ENCODE data around the gene SEPTIN1.

Gene SEPTIN1

GRCh38 chr16:30358990-30359870 lies 23.1 kb downstream of the SEPTIN1 start:
- Histone ChIP-seq H3K4me1 (peaks cover 0 to 23% (median 17%) of the 10 kb centered on the region in 4 donors), H3K27me3 (no peaks in the 10 kb centered on the region), H3K27ac (no peak overlapping the region), H3K36me3 (peaks cover 30 to 75% (median 41%) of the 10 kb centered on the region in 3 donors), H3K9me3 (no peaks in the 10 kb centered on the region), H3K4me3 (no peak overlapping the region)
- peak in 1 of 2 donors; percentile 62 for DNase-seq
- TF ChIP-seq, protein P1, sequence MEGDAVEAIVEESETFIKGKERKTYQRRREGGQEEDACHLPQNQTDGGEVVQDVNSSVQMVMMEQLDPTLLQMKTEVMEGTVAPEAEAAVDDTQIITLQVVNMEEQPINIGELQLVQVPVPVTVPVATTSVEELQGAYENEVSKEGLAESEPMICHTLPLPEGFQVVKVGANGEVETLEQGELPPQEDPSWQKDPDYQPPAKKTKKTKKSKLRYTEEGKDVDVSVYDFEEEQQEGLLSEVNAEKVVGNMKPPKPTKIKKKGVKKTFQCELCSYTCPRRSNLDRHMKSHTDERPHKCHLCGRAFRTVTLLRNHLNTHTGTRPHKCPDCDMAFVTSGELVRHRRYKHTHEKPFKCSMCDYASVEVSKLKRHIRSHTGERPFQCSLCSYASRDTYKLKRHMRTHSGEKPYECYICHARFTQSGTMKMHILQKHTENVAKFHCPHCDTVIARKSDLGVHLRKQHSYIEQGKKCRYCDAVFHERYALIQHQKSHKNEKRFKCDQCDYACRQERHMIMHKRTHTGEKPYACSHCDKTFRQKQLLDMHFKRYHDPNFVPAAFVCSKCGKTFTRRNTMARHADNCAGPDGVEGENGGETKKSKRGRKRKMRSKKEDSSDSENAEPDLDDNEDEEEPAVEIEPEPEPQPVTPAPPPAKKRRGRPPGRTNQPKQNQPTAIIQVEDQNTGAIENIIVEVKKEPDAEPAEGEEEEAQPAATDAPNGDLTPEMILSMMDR (IDR thresholded peaks at IDR 0.05): no peak
- intact Hi-C loops (cut with DNase I; ENCODE audit: low total_unique reads): no loop called here

- no peak overlapping the region for H3K4me3 ChIP-seq
- H3K36me3 ChIP-seq: peaks cover 23 to 71% (median 40%) of the 10 kb centered on the region in 3 donors
- H3K27me3 ChIP-seq: no peaks in the 10 kb centered on the region
- TF ChIP-seq, protein P1 (IDR thresholded peaks at IDR 0.05): no peak
- H3K27ac ChIP-seq: no peak overlapping the region
- intact Hi-C loops (cut with DNase I; ENCODE audit: low total_unique reads): no loop called here
- H3K4me1 ChIP-seq: peaks cover 0 to 30% (median 23%) of the 10 kb centered on the region in 4 donors
- H3K9me3 ChIP-seq: no peaks in the 10 kb centered on the region
- DNase-seq: no peak
These were observed 23.8 kb downstream of the SEPTIN1 start for GRCh38 chr16:30358577-30358936.

DNA sequence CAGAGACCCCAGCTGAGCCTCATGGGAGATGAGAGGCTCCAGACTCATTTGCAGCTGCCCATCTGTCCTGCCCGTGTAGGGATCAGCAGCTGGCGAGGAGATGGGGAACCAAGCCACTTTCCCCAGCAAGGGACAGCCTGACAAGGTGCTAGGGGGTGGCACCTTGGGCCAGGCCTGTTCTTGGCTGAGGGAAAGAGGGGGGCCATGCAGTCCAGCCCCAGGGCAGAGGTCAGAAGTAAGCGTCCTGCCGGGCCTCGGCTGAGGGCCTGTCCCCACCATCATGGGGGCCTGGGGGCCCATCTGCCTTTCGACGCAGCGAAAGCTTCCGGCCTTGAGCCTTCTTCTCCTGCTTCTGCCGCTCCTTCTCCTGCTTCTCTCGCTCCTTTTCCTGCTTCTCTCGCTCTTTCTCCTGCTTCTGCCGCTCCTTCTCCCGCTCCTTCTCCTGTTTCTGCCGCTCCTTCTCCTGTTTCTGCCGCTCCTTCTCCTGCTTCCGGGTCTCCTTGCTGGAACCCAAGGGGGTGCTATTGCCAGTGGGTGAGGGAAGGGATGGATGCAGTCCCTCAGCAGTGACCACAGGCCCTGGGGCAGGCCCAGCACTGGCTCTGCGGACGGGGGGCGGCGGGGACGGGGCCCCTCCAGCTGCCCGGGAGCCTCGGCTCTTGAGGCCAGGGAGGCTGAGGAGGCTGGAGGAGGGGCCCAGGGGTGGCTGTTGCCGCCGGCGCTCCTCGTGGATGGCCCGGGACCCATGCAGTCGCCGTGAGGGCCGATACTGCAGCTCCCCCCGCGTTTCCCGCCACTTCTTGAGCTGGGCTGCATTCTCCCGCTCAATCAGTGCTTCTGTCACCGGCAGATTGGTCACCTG lies 24.4 kb downstream of the SEPTIN1 start:
- DNase-seq: no peak
- TF ChIP-seq, protein P1 (IDR thresholded peaks at IDR 0.05): no peak
- Histone ChIP-seq H3K36me3 (peaks cover 21 to 71% (median 42%) of the 10 kb centered on the region in 3 donors), H3K27me3 (no peaks in the 10 kb centered on the region), H3K27ac (no peak overlapping the region), H3K9me3 (no peaks in the 10 kb centered on the region), H3K4me1 (peaks cover 0 to 35% (median 30%) of the 10 kb centered on the region in 4 donors), H3K4me3 (no peak overlapping the region)
- intact Hi-C loops (cut with DNase I; ENCODE audit: low total_unique reads): no loop called here

GRCh38 chr16:30357085-30357714 lies 25.2 kb downstream of the SEPTIN1 start:
- Histone ChIP-seq H3K4me1 (peaks cover 0 to 42% (median 37%) of the 10 kb centered on the region in 4 donors), H3K9me3 (no peaks in the 10 kb centered on the region), H3K4me3 (no peak overlapping the region), H3K27me3 (no peaks in the 10 kb centered on the region), H3K27ac (peak overlapping the region in 1 of 2 donors; percentile 86), H3K36me3 (peaks cover 21 to 71% (median 49%) of the 10 kb centered on the region in 3 donors)
- TF ChIP-seq, protein P1 (IDR thresholded peaks at IDR 0.05): no peak
- intact Hi-C loops (cut with DNase I; ENCODE audit: low total_unique reads): no loop called here
- no peak for DNase-seq

DNA sequence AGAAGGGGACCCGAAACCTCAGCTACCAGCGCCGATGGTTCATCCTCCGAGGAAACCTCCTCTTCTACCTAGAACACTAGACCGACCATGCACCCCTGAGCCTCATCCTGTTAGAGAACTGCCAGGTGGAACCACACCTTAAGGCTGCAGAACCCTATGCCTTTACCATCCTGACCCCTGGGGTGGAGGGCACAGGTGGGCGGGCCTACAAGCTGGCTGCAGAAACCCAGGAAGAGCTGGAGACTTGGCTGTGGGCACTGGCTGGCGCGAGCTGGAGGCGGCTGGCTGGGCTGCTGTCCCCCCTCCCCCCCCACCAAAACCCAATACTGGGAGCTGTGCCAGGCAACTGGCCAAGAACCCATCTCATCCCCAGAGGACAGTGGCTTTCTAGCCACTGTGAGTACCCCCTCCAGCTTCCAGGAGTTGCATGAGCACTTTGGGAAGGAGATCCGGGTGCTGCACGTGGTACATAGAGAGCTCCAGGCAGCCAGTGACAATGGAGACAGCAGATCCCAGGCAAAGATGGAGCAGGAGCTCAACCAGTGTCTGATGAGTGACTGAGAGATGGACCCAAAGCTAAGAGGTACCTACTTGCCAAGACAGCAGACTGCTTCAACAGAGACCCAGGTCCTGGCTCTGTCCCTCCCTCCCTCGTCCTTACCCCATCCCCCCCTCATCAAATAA lies 25.8 kb downstream of the SEPTIN1 start:
- H3K9me3 ChIP-seq: no peaks in the 10 kb centered on the region
- peak overlapping the region; percentile 86 to 92 for H3K27ac ChIP-seq
- no peaks in the 10 kb centered on the region for H3K27me3 ChIP-seq
- H3K4me3 ChIP-seq: peak overlapping the region; percentile 74 to 99
- TF ChIP-seq, protein P1 (IDR thresholded peaks at IDR 0.05): no peak
- peaks cover 21 to 71% (median 54%) of the 10 kb centered on the region in 3 donors for H3K36me3 ChIP-seq
- peak in 1 of 2 donors; percentile 64 for DNase-seq
- intact Hi-C loops (cut with DNase I; ENCODE audit: low total_unique reads): no loop called here
- peaks cover 0 to 49% (median 44%) of the 10 kb centered on the region in 4 donors for H3K4me1 ChIP-seq

All from tibial artery (tissue), 4 donors.